Mucosa of gallbladder (tissue), 1 donor: ENCODE data around the gene NISCH. TPM values are rescaled to one million over a fixed set of nuclear protein-coding genes. Genes with fewer than 3 reads are reported as not detected.
"Not testable (repeated sequence)": the region's sequence is repeated elsewhere in the genome, so short reads cannot be mapped to it uniquely, and the experiment has no call there.

ENCODE experiments used
- DNase-seq: peaks from one replicate; pipeline ENCODE4 v3.0.0-alpha.2; 2020; ENCODE audit warnings: low spot score
- total RNA-seq: library from RNA; stranded (reverse); gene quantifications from one replicate; pipeline ENCODE4 v1.2.1, GENCODE V29; 2021
- donor health status: DM: no; HTN: no; CAD: no.

The NISCH gene
- total RNA-seq, 1 donor from 2014 or later = 111 TPM

DNA sequence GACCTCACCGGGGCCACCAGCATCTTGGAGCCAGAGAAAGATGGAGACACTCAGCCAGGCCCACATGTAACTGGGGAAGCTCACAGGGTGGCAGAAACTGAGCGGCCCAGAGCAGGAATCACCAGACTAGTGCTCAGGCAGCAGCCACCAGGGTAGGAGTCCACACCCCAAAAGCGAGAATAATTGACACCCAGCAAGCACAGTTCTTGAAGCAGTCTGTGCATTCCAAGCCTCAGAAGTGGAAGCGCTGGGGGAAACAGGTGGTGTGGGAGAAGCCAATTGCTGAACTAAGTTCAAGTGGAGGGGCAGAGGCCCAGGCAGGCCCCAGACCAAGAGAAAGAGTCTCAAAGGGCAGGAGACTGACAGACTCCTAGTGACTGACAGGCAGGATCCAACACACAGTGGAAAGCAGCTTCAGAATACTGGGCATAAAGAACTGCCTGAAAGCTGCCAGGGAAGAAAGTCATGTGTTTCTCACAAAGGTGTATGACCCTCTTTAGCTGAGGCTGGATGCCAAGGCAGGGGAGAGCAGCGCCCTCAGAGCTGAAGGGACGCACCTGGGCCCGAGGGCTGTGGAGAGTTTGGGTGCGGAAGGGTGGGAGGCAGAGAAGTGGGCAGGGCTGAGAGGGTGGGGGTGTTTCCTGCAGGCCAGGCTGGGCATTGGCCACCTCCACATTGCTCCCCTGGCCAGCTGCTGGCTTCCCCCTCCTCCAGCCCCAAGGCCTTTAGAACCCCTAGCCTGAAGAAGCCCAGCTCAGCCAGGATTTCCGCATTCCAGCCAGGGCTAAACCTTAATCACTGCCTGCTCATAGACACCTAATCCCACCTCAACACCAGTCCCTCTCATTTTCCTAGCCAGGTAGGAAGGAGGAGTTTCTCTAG is 70.5 kb downstream of the NISCH start:
- DNase-seq = no peak

DNA sequence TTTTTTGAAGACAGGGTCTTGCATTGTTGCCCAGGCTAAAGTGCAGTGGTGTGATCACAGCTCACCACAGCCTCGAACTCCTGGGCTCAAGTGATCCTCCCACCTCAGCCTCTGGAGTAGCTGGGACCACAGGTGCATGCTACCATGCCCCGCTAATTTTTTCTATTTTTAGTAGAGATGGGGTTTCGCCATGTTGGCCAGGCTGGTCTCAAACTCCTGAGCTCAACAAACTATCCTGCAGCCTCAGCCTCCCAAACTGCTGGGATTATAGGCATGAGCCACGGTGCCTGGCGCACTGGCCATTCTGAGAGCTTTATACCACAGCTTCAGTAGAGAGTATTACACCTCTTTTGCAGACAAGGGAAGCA is 71.3 kb downstream of the NISCH start:
- not testable (repeated sequence) for DNase-seq

- no peak for DNase-seq
Observed at GRCh38 chr3:52527039-52527731, 71.8 kb downstream of the NISCH start.

GRCh38 chr3:52527732-52528585 is 72.6 kb downstream of the NISCH start:
- DNase-seq = no peak

GRCh38 chr3:52528586-52529375 is 73.4 kb downstream of the NISCH start:
- no peak for DNase-seq

- no peak for DNase-seq
Observed at GRCh38 chr3:52529376-52530333, 74.3 kb downstream of the NISCH start.

DNA sequence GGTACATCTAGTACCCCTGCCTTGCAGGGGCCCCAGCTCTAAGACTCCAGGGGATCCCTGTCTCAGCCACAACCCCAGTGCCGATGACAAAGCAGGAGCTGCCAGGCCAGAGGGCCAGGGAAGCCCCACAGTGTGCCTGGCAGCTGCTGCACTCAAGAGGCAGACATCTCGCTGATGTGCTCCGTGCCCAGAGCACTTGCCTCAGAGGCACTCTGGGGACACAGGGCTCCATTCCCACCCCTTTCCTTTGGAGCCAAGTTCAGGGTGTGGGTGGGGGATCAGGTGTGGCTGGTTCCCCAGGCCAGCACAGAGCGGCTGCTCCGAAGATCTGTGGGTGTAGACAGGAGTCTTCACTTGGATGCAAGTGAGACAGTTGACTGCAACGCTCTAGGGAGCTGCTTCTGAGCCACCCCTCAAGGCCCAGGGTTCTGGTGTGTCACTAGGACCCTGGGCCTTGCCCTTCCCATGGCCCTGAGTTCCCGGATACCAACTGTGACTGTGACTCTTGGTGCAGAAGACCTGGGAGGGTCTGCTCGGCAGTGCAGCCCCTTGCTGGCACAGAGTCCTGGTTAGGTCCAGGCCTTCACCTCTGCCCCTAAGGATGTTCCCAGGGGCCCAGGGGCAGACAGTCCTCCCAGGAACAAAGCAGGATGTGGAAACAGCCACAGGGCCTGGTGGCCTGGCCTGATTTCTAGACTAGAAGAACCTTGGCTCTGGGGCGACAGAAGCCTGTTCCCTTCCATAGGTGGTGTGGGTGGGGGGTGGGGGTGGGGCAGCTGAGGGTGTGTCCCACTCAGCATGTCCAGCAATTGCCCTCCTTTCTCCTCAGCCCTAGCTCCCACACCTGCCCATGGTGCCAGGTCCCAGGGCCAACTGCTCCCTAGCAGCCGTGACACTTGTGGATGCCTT is 75.8 kb downstream of the NISCH start:
- DNase-seq = no peak

DNA sequence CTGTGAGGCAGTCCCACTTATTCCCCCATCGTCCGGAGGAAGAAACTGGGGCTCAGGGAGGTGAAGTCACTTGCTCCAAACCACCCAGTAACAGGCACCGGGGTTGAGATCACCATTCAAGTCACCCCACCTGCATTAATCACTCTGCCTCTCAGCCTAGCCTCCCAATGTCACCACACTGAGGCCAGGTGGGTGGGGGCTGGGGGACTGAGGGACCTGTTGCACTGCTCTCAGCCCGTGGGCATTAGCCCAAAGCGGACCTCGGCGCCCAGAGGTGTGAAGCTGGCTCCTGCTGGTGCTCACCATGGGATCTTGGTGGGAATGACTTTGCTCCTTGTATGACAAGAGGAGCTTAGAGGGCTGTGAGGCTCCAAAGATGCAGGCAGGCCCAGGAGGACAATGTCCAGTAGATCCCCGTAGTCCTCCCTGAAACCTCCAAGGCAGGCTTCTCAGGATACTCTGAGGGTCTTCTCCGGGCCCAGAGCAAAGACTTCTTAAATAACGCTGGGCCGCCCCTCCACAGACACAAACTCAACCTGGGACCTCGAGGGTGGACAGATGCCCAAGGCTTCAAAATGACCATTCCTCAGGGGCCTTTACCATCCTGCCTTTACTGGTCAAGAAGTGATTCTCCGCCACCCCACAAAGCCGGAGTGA is 76.6 kb downstream of the NISCH start:
- no peak for DNase-seq

DNA sequence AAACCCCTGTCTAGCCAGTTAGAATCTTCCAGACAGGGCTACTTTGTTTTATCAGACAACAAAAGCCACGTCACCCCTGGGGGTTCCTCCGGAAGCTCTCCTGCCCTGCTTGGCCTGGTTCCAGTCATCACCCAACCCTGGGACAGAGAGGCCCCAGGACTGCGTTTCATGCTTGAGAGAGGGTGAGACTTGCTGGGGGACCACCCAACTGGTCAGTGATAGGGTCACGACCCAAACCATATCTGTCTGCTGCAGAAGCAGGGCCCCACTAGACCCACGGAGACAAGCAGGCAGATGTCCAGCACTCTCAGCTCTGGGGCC is 77.1 kb downstream of the NISCH start:
- DNase-seq = no peak

GRCh38 chr3:52532838-52533622 is 77.6 kb downstream of the NISCH start:
- DNase-seq = no peak

GRCh38 chr3:52533623-52534280 is 78.3 kb downstream of the NISCH start, which contains the start of gene NT5DC2:
NT5DC2 (minus strand) TSS chr3:52533857; CDS start chr3:52533737, 120 bp downstream.
- peak; percentile 44 for DNase-seq

DNA sequence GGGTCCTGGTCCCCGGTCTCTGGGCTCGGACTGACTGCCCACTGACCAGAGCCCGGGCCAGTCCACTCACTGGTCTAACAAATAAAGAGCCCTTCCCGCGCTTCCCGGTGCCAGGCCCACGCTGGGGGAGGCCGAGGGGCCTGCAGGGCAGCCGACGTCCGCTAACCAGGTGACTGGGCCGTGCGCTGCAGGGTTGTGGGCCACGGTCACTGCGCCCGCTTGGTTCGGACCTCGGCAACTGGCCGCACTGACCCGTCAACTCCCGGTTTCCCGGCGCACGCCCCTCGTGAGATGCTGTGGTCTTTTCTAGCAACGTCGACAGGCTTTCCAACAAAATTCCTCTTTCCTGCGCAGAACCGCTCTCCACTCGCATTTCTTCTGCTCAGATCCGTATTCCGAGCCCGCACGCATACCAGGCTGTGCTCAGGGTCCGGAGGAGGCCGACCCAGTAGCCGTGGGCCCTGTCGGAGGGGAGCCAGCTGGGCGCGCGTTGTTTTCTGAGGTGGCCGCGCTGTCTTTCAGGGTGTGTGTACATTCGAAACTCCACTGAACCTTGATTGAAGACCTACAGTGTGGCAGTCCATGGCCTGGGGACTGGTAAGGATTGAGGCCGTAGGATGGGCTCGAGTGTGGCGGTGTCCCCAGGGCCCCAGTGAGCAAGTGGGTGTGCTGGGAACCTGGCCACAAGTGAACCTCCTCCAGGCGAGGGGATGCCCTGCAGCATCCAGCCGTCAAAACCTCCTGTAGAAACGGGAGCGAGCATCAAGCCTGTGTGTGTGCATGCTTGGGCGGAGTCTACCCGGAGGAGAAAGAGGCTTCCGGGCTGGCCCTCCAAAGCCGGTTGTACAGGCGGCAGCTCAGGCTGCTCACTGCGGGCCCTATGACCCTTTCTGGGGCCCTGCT is 79.1 kb downstream of the NISCH start:
- no peak for DNase-seq

GRCh38 chr3:52535411-52536111 is 80.2 kb downstream of the NISCH start:
- DNase-seq = no peak

DNA sequence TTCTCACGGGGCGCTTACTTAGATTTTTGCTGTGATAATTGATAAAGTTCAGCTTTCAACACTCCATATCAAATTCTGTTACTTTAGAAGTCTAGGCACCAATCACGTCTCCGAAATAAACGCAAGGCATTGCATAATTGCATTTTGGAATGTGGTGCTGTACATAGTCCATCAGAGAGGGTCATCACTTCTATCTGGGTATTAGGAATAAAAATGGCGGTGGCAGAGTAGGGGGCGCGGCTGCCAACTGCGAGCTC is 80.6 kb downstream of the NISCH start:
- DNase-seq = no peak

DNA sequence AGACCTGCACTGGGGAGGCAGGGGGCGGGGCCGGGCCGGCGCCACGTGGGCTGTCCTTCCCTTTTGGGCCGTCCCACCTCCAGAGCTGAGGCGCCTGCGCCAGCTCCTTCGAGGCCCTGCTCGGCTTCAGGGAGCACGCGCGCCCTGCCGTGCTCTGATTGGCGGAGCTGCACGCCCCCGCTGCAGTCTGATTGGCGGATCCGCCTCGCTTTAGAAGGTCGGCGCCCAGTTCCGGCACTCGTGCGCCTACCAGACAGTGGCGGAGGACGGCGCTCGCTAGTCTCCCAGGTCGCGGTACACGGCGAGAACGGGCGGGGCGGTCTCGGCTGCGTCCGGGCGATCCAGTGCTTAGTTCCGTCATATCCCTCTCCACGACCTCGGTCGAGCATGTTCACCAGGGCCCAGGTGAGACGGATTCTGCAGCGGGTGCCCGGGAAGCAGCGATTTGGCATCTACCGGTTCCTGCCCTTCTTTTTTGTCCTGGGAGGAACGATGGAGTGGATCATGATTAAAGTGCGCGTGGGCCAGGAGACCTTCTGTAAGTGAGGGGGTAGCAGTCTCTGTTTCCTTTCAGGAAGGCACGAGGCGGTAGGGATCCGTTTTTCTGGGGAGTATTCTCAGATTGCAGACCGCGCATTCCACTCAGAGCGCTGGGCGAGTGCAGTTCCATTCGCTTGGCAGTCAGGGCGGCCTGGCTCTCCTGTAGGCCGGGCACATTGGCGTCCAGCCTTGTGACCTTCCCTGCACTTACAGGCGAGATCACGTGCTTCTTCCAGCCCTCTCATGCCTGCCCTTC is 81.2 kb downstream of the NISCH start, which contains the start of gene UQCC5:
Gene UQCC5, plus strand, starts transcription at position 237 of the 796 bp plus-strand sequence. Its CDS starts 151 bp downstream, at position 388.
- DNase-seq = peak; percentile 98
